Gastroesophageal sphincter (tissue), 3 donors: ENCODE measurements around the gene DPP6.

ENCODE experiments used
- EP300 ChIP-seq: sonication (generic); formaldehyde crosslinking; IDR thresholded peaks from one replicate; pipeline ENCODE4 v1.6.1; 2017; ENCODE audit warnings: antibody characterized with exemption, mild to moderate bottlenecking
- POLR2A ChIP-seq, 2 donors: fragments of 450-650 bp; IDR thresholded peaks; one replicate each; pipeline ENCODE4 v1.6.1; 2017; ENCODE audit warnings: antibody characterized with exemption in 2 of 2, mild to moderate bottlenecking in 2 of 2, moderate library complexity in 1 of 2
- POLR2AphosphoS5 ChIP-seq: sonication (generic); formaldehyde crosslinking; IDR thresholded peaks from one replicate; pipeline ENCODE4 v1.6.1; 2017; ENCODE audit warnings: antibody characterized with exemption
- TF ChIP-seq, protein P1 (sequence below), 4 experiments: fragments of 200-600 bp in 2 of 4; fragments of 450-650 bp in 2 of 4; sonication (generic) in 1 of 4; IDR thresholded peaks; one replicate each; pipeline ENCODE4 v1.5.1; 2017 to 2019; ENCODE audit warnings: antibody characterized with exemption in 4 of 4, mild to moderate bottlenecking in 2 of 4, moderate library complexity in 2 of 4

DNA sequence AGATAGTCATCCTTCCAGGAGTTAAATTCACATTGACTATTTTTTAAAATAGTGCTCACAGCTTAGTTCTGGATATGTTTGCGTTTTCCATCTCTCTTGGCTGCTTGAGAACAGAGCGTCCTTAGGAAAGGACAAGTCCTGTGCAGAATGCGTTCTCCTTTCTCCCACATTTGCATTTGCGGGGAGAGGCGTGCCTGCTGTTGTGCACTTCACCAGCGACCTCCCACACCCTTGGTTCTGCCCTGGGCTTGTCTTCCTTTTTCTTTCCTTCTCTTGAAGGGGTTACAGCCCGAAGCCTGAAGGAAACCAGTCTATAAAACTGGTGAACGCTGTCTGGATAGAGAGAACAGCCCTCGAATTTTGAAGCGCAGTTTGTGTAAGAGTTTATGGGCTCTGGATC, 367.1 kb downstream of the DPP6 start:
- TF ChIP-seq, protein P1, sequence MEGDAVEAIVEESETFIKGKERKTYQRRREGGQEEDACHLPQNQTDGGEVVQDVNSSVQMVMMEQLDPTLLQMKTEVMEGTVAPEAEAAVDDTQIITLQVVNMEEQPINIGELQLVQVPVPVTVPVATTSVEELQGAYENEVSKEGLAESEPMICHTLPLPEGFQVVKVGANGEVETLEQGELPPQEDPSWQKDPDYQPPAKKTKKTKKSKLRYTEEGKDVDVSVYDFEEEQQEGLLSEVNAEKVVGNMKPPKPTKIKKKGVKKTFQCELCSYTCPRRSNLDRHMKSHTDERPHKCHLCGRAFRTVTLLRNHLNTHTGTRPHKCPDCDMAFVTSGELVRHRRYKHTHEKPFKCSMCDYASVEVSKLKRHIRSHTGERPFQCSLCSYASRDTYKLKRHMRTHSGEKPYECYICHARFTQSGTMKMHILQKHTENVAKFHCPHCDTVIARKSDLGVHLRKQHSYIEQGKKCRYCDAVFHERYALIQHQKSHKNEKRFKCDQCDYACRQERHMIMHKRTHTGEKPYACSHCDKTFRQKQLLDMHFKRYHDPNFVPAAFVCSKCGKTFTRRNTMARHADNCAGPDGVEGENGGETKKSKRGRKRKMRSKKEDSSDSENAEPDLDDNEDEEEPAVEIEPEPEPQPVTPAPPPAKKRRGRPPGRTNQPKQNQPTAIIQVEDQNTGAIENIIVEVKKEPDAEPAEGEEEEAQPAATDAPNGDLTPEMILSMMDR (IDR thresholded peaks at IDR 0.05), result no peak
- TF ChIP-seq EP300 (no peak), POLR2A (IDR thresholded peaks at IDR 0.05) (no peak), POLR2AphosphoS5 (no peak)
